MCF 10A (cell line): ENCODE measurements around the gene STAP1. TPM values are rescaled to one million over a fixed set of nuclear protein-coding genes. Genes with fewer than 3 reads are reported as not detected.

Experiments used
- BruUV-seq: library from RNA; stranded (reverse); fragments of 400-500 nt; replicated peaks from 2 replicates; lab custom pipeline; 2021; lab: Mats Ljungman, UMichigan
- CTCF ChIA-PET: fragments of 300-600 bp; sonication (Branson Sonifier 250); formaldehyde crosslinking; extraction: SDS; loops from one replicate; lab custom pipeline; 2021; ENCODE audit warnings: antibody characterized with exemption, inconsistent platforms; lab: Yijun Ruan, JAX
- POLR2A ChIA-PET: fragments of 300-600, 350-650 bp; sonication (Branson Sonifier 250); formaldehyde crosslinking; extraction: SDS; loops from one replicate; lab custom pipeline; 2020; ENCODE audit warnings: antibody characterized with exemption, inconsistent platforms; lab: Yijun Ruan, JAX
- DNase-seq: peaks from one replicate; pipeline ENCODE4 v3.0.0-alpha.2; 2018; ENCODE audit not compliant: unreplicated experiment
- H3K27ac Mint-ChIP-seq: one replicate; pipeline ENCODE4 v1.8.0; 2022; ENCODE audit warnings: mild to moderate bottlenecking, low read depth, mixed read lengths; ENCODE audit not compliant: unreplicated experiment
- H3K27me3 Mint-ChIP-seq: one replicate; pipeline ENCODE4 v1.8.0; 2022; ENCODE audit warnings: mixed read lengths; ENCODE audit not compliant: insufficient read depth, unreplicated experiment
- H3K36me3 Mint-ChIP-seq: one replicate; pipeline ENCODE4 v1.8.0; 2022; ENCODE audit warnings: mild to moderate bottlenecking, moderate library complexity, mixed read lengths; ENCODE audit not compliant: insufficient read depth, unreplicated experiment
- H3K4me1 Mint-ChIP-seq: one replicate; pipeline ENCODE4 v1.8.0; 2022; ENCODE audit warnings: mixed read lengths; ENCODE audit not compliant: insufficient read depth, unreplicated experiment
- H3K4me3 Mint-ChIP-seq: one replicate; pipeline ENCODE4 v1.8.0; 2022; ENCODE audit warnings: mild to moderate bottlenecking, moderate library complexity, mixed read lengths; ENCODE audit not compliant: unreplicated experiment
- H3K9me3 Mint-ChIP-seq: one replicate; pipeline ENCODE4 v1.8.0; 2022; ENCODE audit warnings: mixed read lengths; ENCODE audit not compliant: unreplicated experiment
- intact Hi-C: fragments of 100-400 bp; cut with micrococcal nuclease; formaldehyde crosslinking; loops from 2 replicates; pipeline ENCODE4 v1.14.1; 2022
- total RNA-seq: library from RNA; stranded (reverse); gene quantifications from 2 replicates; pipeline ENCODE4 v1.2.3, GENCODE V29; 2022
- TF ChIP-seq, protein P1 (sequence below): fragments of 200-600 bp; IDR thresholded peaks from one replicate; pipeline ENCODE4 v1.8.0; 2022; ENCODE audit warnings: antibody characterized with exemption, mild to moderate bottlenecking; ENCODE audit not compliant: unreplicated experiment

STAP1 gene
- total RNA-seq, 1 experiment from 2014 or later = not detected

DNA sequence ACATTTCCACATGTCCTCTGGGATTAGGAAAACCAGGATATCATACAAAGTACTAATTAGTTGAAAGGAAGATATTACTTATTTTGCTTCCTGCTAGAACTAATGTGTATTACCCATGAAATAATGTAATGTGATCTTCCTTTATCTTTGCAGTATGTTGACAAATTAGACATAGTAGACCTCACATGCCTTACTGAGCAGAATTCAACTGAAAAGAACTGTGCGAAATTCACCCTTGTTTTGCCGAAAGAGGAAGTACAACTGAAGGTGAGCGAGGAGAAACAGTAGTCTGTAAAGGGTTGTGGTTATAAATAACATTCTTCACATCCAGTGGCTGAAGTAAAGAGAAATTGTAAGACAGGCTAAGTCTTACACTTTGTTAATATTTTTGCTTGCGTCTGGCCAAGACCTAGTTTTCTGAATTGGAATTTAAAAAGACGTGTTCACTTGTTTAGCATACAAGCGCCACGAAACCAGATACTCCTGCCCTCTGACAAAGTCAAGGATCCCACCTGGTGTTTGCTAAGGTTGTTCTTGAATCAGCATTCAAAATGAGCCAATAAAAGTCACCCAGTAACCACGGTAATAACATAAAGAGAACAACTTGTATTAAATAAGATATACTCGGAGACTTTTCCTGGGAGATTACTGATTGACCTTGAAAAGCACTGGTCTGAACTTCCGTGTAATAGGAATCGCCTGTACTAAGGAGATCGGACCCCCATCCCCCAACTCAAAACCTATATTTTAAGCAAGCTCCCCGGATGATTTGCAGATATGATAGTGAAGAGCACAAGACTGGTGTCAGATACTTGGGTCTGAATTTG is 16.9 kb downstream of the STAP1 start:
- H3K27me3 Mint-ChIP-seq = no peaks in the 10 kb centered on the region
- TF ChIP-seq, protein P1, sequence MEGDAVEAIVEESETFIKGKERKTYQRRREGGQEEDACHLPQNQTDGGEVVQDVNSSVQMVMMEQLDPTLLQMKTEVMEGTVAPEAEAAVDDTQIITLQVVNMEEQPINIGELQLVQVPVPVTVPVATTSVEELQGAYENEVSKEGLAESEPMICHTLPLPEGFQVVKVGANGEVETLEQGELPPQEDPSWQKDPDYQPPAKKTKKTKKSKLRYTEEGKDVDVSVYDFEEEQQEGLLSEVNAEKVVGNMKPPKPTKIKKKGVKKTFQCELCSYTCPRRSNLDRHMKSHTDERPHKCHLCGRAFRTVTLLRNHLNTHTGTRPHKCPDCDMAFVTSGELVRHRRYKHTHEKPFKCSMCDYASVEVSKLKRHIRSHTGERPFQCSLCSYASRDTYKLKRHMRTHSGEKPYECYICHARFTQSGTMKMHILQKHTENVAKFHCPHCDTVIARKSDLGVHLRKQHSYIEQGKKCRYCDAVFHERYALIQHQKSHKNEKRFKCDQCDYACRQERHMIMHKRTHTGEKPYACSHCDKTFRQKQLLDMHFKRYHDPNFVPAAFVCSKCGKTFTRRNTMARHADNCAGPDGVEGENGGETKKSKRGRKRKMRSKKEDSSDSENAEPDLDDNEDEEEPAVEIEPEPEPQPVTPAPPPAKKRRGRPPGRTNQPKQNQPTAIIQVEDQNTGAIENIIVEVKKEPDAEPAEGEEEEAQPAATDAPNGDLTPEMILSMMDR = no peak
- ChIA-PET CTCF (no interaction called here), POLR2A (interaction anchor here (0.7 kb wide), 1 partner anchor 14 kb away, joined by 3 read pairs; no protein-coding TSS in a partner anchor)
- H3K4me1 Mint-ChIP-seq = no peaks in the 10 kb centered on the region
- intact Hi-C loops = no loop called here
- H3K27ac Mint-ChIP-seq = no peak overlapping the region
- no peak for DNase-seq
- no peaks in the 10 kb centered on the region for H3K9me3 Mint-ChIP-seq
- no peak overlapping the region for H3K4me3 Mint-ChIP-seq
- H3K36me3 Mint-ChIP-seq = no peaks in the 10 kb centered on the region
- no TSS peak for BruUV-seq

DNA sequence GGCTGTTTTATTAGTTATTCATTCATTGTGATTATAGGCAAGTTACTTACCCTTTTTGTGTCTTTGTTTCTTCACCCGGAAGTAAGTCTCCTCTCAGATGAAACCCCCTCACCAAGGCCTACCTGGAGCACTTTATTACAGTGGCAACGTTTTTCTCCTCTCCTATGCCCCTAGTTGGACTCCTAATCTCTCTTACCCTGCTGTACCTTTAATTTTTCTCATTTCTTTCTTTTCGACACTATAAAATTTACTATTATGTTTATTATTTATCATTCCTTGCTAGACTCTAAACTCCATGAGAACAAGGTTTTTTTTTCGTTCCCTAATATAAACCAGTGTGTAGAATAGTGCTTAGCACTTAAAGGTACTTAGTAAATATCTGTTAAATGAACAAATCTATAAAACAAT is 17.5 kb downstream of the STAP1 start:
- intact Hi-C loops = no loop called here
- BruUV-seq = no TSS peak
- Mint-ChIP-seq H3K4me3 (no peak overlapping the region), H3K4me1 (no peaks in the 10 kb centered on the region), H3K27ac (no peak overlapping the region), H3K36me3 (no peaks in the 10 kb centered on the region), H3K9me3 (no peaks in the 10 kb centered on the region), H3K27me3 (no peaks in the 10 kb centered on the region)
- no peak for DNase-seq
- TF ChIP-seq, protein P1 = no peak
- POLR2A ChIA-PET = interaction anchor here (0.6 to 0.7 kb wide), 2 partner anchors 14 to 32 kb away, joined by 3 read pairs; no protein-coding TSS in a partner anchor
- CTCF ChIA-PET = interaction anchor here (0.8 to 1.1 kb wide), 2 partner anchors 10 to 41 kb away, joined by 3 read pairs; no protein-coding TSS in a partner anchor

DNA sequence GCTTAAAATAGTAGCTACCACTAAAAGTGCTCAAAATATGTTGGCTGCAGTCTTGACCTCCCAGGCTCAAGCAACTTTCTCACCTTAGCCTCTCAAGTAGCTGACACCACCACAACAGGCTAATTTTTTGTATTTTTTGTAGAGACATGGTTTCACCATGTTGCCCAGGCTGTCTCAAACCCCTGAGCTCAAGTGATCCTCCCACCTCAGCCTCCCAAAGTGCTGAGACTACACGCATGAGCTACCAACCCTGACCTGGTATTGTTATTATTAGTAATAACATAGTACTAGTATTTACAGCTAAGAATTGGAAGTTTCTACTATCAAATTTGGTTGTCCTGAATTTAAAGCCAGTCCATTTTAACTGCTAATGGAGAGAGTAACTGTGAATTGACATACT is 18.0 kb downstream of the STAP1 start:
- no peak for DNase-seq
- Mint-ChIP-seq H3K9me3 (no peaks in the 10 kb centered on the region), H3K27me3 (no peaks in the 10 kb centered on the region), H3K4me1 (no peaks in the 10 kb centered on the region), H3K36me3 (no peaks in the 10 kb centered on the region), H3K27ac (no peak overlapping the region), H3K4me3 (no peak overlapping the region)
- CTCF ChIA-PET = interaction anchor here (0.8 to 1.1 kb wide), 2 partner anchors 10 to 40 kb away, joined by 3 read pairs; no protein-coding TSS in a partner anchor
- POLR2A ChIA-PET = interaction anchor here (0.6 kb wide), 1 partner anchor 33 kb away, joined by 3 read pairs; no protein-coding TSS in a partner anchor
- TF ChIP-seq, protein P1 = no peak
- intact Hi-C loops = no loop called here
- BruUV-seq = no TSS peak

DNA sequence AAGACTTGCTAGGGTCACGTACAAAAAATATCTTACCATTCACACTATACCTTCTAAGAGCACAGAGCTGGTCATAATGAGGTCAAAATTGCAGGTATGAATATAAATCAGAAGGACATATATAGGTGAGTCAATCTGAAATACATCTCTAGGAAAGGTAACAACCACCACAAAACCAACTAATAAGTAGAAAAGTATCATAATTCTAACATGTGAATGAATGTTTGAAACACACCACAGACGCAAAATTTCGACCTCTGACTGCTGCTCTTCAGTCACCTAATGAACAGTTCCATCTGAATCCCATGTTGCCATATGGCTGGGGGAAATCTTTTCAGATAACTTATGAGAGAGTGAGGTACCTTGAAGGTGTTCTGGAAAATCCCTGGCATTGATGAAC is 22.1 kb downstream of the STAP1 start:
- no peak overlapping the region for H3K27ac Mint-ChIP-seq
- BruUV-seq = no TSS peak
- ChIA-PET POLR2A (interaction anchor here (0.5 kb wide), 1 partner anchor 99 kb away, joined by 3 read pairs; no protein-coding TSS in a partner anchor), CTCF (interaction anchor here (0.7 to 0.9 kb wide), 2 partner anchors 21 to 34 kb away, joined by 3 read pairs; no protein-coding TSS in a partner anchor)
- no peak overlapping the region for H3K4me3 Mint-ChIP-seq
- no peaks in the 10 kb centered on the region for H3K4me1 Mint-ChIP-seq
- no peaks in the 10 kb centered on the region for H3K9me3 Mint-ChIP-seq
- no peaks in the 10 kb centered on the region for H3K27me3 Mint-ChIP-seq
- TF ChIP-seq, protein P1 = no peak
- H3K36me3 Mint-ChIP-seq = no peaks in the 10 kb centered on the region
- DNase-seq = no peak
- intact Hi-C loops = no loop called here
